Esophagus muscularis mucosa (tissue), 4 donors: Measurements from ENCODE around the gene RNF181. TPM values are rescaled to one million over a fixed set of nuclear protein-coding genes. Genes with fewer than 3 reads are reported as not detected.
A peak's percentile ranks its signal among the peaks of the same experiment; 100 is the strongest.
"Not testable (repeated sequence)": the region's sequence is repeated elsewhere in the genome, so short reads cannot be mapped to it uniquely, and the experiment has no call there.

Source experiments
- DNase-seq: peaks from one replicate; pipeline ENCODE4 v3.0.0-alpha.2; 2017; ENCODE audit errors: extremely low spot score
- H3K27ac ChIP-seq, 4 donors: fragments of 200-600 bp; sonication (generic); replicated peaks in 1 of 4; 1 replicate in 3 of 4; 2 replicates in 1 of 4; pipeline ENCODE4 v1.5.1; 2016 to 2019; ENCODE audit warnings: mild to moderate bottlenecking in 1 of 4
- H3K27me3 ChIP-seq, 4 donors: fragments of 200-600 bp; sonication (generic); one replicate each; pipeline versions ENCODE4 v1.5.1 to v1.6.0; 2016 to 2019
- H3K36me3 ChIP-seq, 4 donors: fragments of 200-600 bp; sonication (generic); one replicate each; pipeline ENCODE4 v1.5.1; 2016 to 2019
- H3K4me1 ChIP-seq, 4 donors: fragments of 200-600 bp; sonication (generic); one replicate each; pipeline ENCODE4 v1.5.1; 2016 to 2019
- H3K4me3 ChIP-seq, 4 donors: fragments of 200-600 bp; sonication (generic); 1 replicate in 2 of 4; 2 replicates in 2 of 4; pipeline ENCODE4 v1.5.1; 2016 to 2019; ENCODE audit warnings: mild to moderate bottlenecking in 4 of 4, moderate library complexity in 1 of 4
- H3K9me3 ChIP-seq, 4 donors: fragments of 200-600 bp; sonication (generic); 1 replicate in 3 of 4; 2 replicates in 1 of 4; pipeline ENCODE4 v1.5.1; 2016 to 2019
- CTCF ChIP-seq, 3 experiments: fragments of 200-600 bp in 2 of 3; fragments of 450-650 bp in 1 of 3; sonication (generic) in 2 of 3; IDR thresholded peaks; one replicate each; pipeline ENCODE4 v1.5.1; 2017 to 2019; ENCODE audit warnings: antibody characterized with exemption in 3 of 3, mild to moderate bottlenecking in 2 of 3, moderate library complexity in 1 of 3
- EP300 ChIP-seq: sonication (generic); formaldehyde crosslinking; IDR thresholded peaks from one replicate; pipeline ENCODE4 v1.6.1; 2017; ENCODE audit warnings: antibody characterized with exemption
- POLR2A ChIP-seq: fragments of 450-650 bp; IDR thresholded peaks from one replicate; pipeline ENCODE4 v1.6.1; 2017; ENCODE audit warnings: antibody characterized with exemption, moderate library complexity, mild to moderate bottlenecking, low read depth
- POLR2AphosphoS5 ChIP-seq, 2 donors: sonication (generic); formaldehyde crosslinking; IDR thresholded peaks; one replicate each; pipeline ENCODE4 v1.6.1; 2017; ENCODE audit warnings: antibody characterized with exemption in 2 of 2
- WGBS: methylation state at CpG from one replicate; pipeline ENCODE4 v1.1.5; 2018; 5-methylcytosine and 5-hydroxymethylcytosine counted together
- intact Hi-C: fragments of 100-400 bp; cut with DNase I; formaldehyde crosslinking; loops from one replicate; pipeline ENCODE4 v1.15.1; 2023
- total RNA-seq, 4 donors: library from RNA; depleted of rRNA; stranded (reverse); fragments of >200 nt; gene quantifications; one replicate each; pipeline versions ENCODE4 v1.1.0 to v1.2.1, GENCODE V29; 2016

Gene RNF181
- total RNA-seq, 4 donors from 2014 or later = 133 to 142 (median 138) TPM

GRCh38 chr2:85589982-85590791 lies 5.4 kb upstream of the RNF181 start:
- intact Hi-C loops = loop anchor here (5.0 kb wide), 1 partner anchor 43 kb away; no protein-coding TSS in a partner anchor
- H3K36me3 ChIP-seq = peaks cover 0 to 7% (median 3%) of the 10 kb centered on the region in 4 donors
- peaks cover 81 to 87% (median 81%) of the 10 kb centered on the region in 4 donors for H3K4me1 ChIP-seq
- no peaks in the 10 kb centered on the region for H3K9me3 ChIP-seq
- peak overlapping the region; percentile 59 to 91 (median 70) for H3K27ac ChIP-seq
- TF ChIP-seq CTCF (IDR thresholded peaks at IDR 0.05) = no peak
- TF ChIP-seq EP300 = no peak
- no peak for TF ChIP-seq POLR2A
- TF ChIP-seq POLR2AphosphoS5 (IDR thresholded peaks at IDR 0.05) = peak in 1 of 2 donors; percentile 33
- no peak for DNase-seq
- H3K27me3 ChIP-seq = no peaks in the 10 kb centered on the region
- WGBS = 59% methylated on average over 7 of the region's 7 CpGs
- H3K4me3 ChIP-seq = no peak overlapping the region

- WGBS = 77% methylated on average over 2 of the region's 2 CpGs
- TF ChIP-seq EP300 (no peak), CTCF (IDR thresholded peaks at IDR 0.05) (no peak), POLR2AphosphoS5 (IDR thresholded peaks at IDR 0.05) (no peak), POLR2A (no peak)
- no peaks in the 10 kb centered on the region for H3K27me3 ChIP-seq
- no peaks in the 10 kb centered on the region for H3K9me3 ChIP-seq
- H3K4me3 ChIP-seq = no peak overlapping the region
- H3K4me1 ChIP-seq = peaks cover 74 to 80% (median 75%) of the 10 kb centered on the region in 4 donors
- intact Hi-C loops = loop anchor here (5.0 kb wide), 1 partner anchor 44 kb away; no protein-coding TSS in a partner anchor
- DNase-seq = no peak
- peaks cover 0 to 7% (median 3%) of the 10 kb centered on the region in 4 donors for H3K36me3 ChIP-seq
- peak overlapping the region; percentile 59 to 91 (median 70) for H3K27ac ChIP-seq
Observed at GRCh38 chr2:85590950-85591349, 4.6 kb upstream of the RNF181 start.

GRCh38 chr2:85591563-85591962 lies 4.0 kb upstream of the RNF181 start:
- no peak overlapping the region for H3K4me3 ChIP-seq
- H3K4me1 ChIP-seq = peaks cover 73 to 80% (median 75%) of the 10 kb centered on the region in 4 donors
- no peaks in the 10 kb centered on the region for H3K9me3 ChIP-seq
- intact Hi-C loops = loop anchor here (5.0 kb wide), 1 partner anchor 44 kb away; no protein-coding TSS in a partner anchor
- H3K36me3 ChIP-seq = peaks cover 0 to 7% (median 3%) of the 10 kb centered on the region in 4 donors
- no peaks in the 10 kb centered on the region for H3K27me3 ChIP-seq
- peak overlapping the region; percentile 59 to 91 (median 70) for H3K27ac ChIP-seq
- WGBS = 90% methylated on average over 10 of the region's 12 CpGs
- no peak for DNase-seq
- TF ChIP-seq EP300 (no peak), CTCF (IDR thresholded peaks at IDR 0.05) (no peak), POLR2A (no peak), POLR2AphosphoS5 (IDR thresholded peaks at IDR 0.05) (no peak)

GRCh38 chr2:85592299-85592698 lies 3.2 kb upstream of the RNF181 start:
- not testable (repeated sequence) for DNase-seq, H3K4me3 ChIP-seq, H3K9me3 ChIP-seq, H3K27me3 ChIP-seq
- Histone ChIP-seq H3K27ac (peak overlapping the region in 3 of 4 donors; percentile 66 to 91 (median 74)), H3K36me3 (peaks cover 5 to 14% (median 10%) of the 10 kb centered on the region in 4 donors), H3K4me1 (peaks cover 73 to 80% (median 75%) of the 10 kb centered on the region in 4 donors)
- 98% methylated on average over 9 of the region's 9 CpGs for WGBS
- intact Hi-C loops = loop anchor here (5.0 kb wide), 1 partner anchor 45 kb away; no protein-coding TSS in a partner anchor

- intact Hi-C loops = loop anchor here (5.0 kb wide), 1 partner anchor 46 kb away; no protein-coding TSS in a partner anchor
- Histone ChIP-seq H3K27ac (peak overlapping the region in 2 of 4 donors; percentile 5 to 7), H3K4me3 (no peak overlapping the region), H3K4me1 (peaks cover 68 to 78% (median 72%) of the 10 kb centered on the region in 4 donors), H3K36me3 (peaks cover 9 to 22% (median 17%) of the 10 kb centered on the region in 4 donors), H3K9me3 (no peaks in the 10 kb centered on the region), H3K27me3 (no peaks in the 10 kb centered on the region)
- no peak for TF ChIP-seq EP300
- no peak for TF ChIP-seq POLR2A
- 63% methylated on average over 3 of the region's 3 CpGs for WGBS
- no peak for DNase-seq
Observed at GRCh38 chr2:85593023-85593422, 2.5 kb upstream of the RNF181 start.
